ENCODE data around the gene CDH11.

CDH11 gene

DNA sequence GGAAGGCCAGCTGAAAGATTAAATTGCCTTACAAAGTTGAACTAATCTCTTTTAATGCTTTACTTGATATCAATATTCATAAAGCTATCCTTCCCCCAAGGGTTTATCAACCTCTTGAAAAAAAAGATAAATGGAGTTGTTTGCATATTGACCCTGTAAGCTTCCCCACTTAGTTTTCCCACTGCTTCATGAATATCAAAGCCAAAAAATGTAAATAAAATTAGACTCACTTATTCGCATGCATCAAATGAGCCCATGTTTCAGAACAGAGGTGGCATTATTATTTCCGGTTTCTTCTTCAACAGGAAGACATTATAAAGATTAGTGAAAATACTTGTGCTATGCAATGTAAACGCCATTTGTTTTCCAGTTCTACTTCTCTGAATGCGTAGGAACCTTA is 150.7 kb downstream of the CDH11 start:
- no peaks in the 10 kb centered on the region for H3K79me2 ChIP-seq (ENCODE audit: low read length)
- no peaks in the 10 kb centered on the region for H4K20me1 ChIP-seq (ENCODE audit: insufficient read depth, low read length)
- H3K9me3 ChIP-seq (replicated peaks; ENCODE audit: insufficient read depth, low read length), result no peaks in the 10 kb centered on the region
- H3K4me3 ChIP-seq (ENCODE audit: low read length), result no peak overlapping the region
- no peak overlapping the region for H3K9ac ChIP-seq (ENCODE audit: low read length)
- no peaks in the 10 kb centered on the region for H3K36me3 ChIP-seq (replicated peaks; ENCODE audit: insufficient read depth, low read length)
- no peak overlapping the region for H3K27ac ChIP-seq (ENCODE audit: low read length)
- TF ChIP-seq EZH2phosphoT487 (IDR thresholded peaks at IDR 0.05; ENCODE audit: low read length), result no peak
- TF ChIP-seq EZH2 (optimal IDR thresholded peaks at IDR 0.05; ENCODE audit: low read depth, low read length), result no peak
- TF ChIP-seq CTCF (IDR thresholded peaks at IDR 0.05; ENCODE audit: low read length), result no peak
- no peaks in the 10 kb centered on the region for H3K4me1 ChIP-seq (ENCODE audit: low read length)
- no peak for DNase-seq
- H2AFZ ChIP-seq (ENCODE audit: low read length), result no peak overlapping the region
- H3K4me2 ChIP-seq (ENCODE audit: low read depth, low read length), result no peak overlapping the region
- no peaks in the 10 kb centered on the region for H3K9me2 ChIP-seq (replicated peaks; ENCODE audit: insufficient read depth, low read length)
- H3K27me3 ChIP-seq (replicated peaks; ENCODE audit: insufficient read depth, low read length), result no peaks in the 10 kb centered on the region
- H3F3A ChIP-seq (ENCODE audit: insufficient read depth, low read length), result no peaks in the 10 kb centered on the region

DNA sequence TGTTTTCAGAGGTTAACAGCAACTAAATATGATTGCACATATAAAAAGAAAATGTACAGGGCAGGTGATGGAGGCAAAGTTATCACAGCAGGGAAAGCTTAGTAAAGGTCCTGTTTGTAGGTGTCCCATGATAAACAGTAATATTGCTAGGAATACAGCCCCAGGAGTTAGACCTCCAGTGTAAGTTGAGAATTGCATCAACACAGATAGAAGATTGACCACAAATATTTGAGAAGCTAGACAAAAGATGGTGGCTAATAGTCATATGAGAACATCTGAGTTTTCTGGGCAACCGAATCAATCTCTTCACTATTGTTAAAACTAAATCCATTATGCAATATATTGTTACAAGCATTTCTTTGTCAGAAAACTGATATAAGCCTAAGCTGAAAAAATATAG is 152.6 kb downstream of the CDH11 start:
- no peaks in the 10 kb centered on the region for H4K20me1 ChIP-seq (ENCODE audit: insufficient read depth, low read length)
- H3K4me2 ChIP-seq (ENCODE audit: low read depth, low read length), result no peak overlapping the region
- no peak overlapping the region for H3K27ac ChIP-seq (ENCODE audit: low read length)
- H3K4me3 ChIP-seq (ENCODE audit: low read length), result no peak overlapping the region
- H3F3A ChIP-seq (ENCODE audit: insufficient read depth, low read length), result no peaks in the 10 kb centered on the region
- TF ChIP-seq EZH2phosphoT487 (IDR thresholded peaks at IDR 0.05; ENCODE audit: low read length), result no peak
- TF ChIP-seq EZH2 (optimal IDR thresholded peaks at IDR 0.05; ENCODE audit: low read depth, low read length), result no peak
- TF ChIP-seq CTCF (IDR thresholded peaks at IDR 0.05; ENCODE audit: low read length), result no peak
- H3K9ac ChIP-seq (ENCODE audit: low read length), result no peak overlapping the region
- no peaks in the 10 kb centered on the region for H3K9me3 ChIP-seq (replicated peaks; ENCODE audit: insufficient read depth, low read length)
- no peak overlapping the region for H2AFZ ChIP-seq (ENCODE audit: low read length)
- H3K4me1 ChIP-seq (ENCODE audit: low read length), result no peaks in the 10 kb centered on the region
- DNase-seq, result no peak
- H3K36me3 ChIP-seq (replicated peaks; ENCODE audit: insufficient read depth, low read length), result no peaks in the 10 kb centered on the region
- no peaks in the 10 kb centered on the region for H3K9me2 ChIP-seq (replicated peaks; ENCODE audit: insufficient read depth, low read length)
- H3K79me2 ChIP-seq (ENCODE audit: low read length), result no peaks in the 10 kb centered on the region
- H3K27me3 ChIP-seq (replicated peaks; ENCODE audit: insufficient read depth, low read length), result no peaks in the 10 kb centered on the region

DNA sequence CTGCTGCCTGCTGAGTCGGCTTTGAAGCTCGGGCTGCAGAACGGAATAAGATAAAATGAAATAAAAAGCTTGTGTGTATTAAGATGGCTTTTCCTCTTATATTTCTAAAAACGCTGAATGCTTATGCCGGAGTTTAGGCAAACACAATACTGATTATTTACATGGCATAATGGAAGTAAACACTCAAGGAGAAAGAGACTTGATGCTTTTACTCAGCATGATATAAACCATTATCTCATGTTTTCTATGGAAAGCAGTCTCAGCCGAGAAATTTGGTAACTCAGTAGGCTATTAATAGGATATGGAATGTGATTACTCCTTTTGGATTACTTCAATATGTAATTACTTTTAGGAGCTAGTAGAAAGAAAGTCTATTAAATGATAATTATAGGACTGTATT is 153.3 kb downstream of the CDH11 start:
- H3F3A ChIP-seq (ENCODE audit: insufficient read depth, low read length), result no peaks in the 10 kb centered on the region
- H3K9me3 ChIP-seq (replicated peaks; ENCODE audit: insufficient read depth, low read length), result no peaks in the 10 kb centered on the region
- no peaks in the 10 kb centered on the region for H3K36me3 ChIP-seq (replicated peaks; ENCODE audit: insufficient read depth, low read length)
- no peaks in the 10 kb centered on the region for H3K4me1 ChIP-seq (ENCODE audit: low read length)
- no peak overlapping the region for H3K27ac ChIP-seq (ENCODE audit: low read length)
- H3K9me2 ChIP-seq (replicated peaks; ENCODE audit: insufficient read depth, low read length), result no peaks in the 10 kb centered on the region
- no peaks in the 10 kb centered on the region for H3K27me3 ChIP-seq (replicated peaks; ENCODE audit: insufficient read depth, low read length)
- no peak overlapping the region for H3K9ac ChIP-seq (ENCODE audit: low read length)
- DNase-seq, result no peak
- no peaks in the 10 kb centered on the region for H3K79me2 ChIP-seq (ENCODE audit: low read length)
- no peak overlapping the region for H2AFZ ChIP-seq (ENCODE audit: low read length)
- H3K4me3 ChIP-seq (ENCODE audit: low read length), result no peak overlapping the region
- no peaks in the 10 kb centered on the region for H4K20me1 ChIP-seq (ENCODE audit: insufficient read depth, low read length)
- no peak for TF ChIP-seq EZH2phosphoT487 (IDR thresholded peaks at IDR 0.05; ENCODE audit: low read length)
- no peak for TF ChIP-seq EZH2 (optimal IDR thresholded peaks at IDR 0.05; ENCODE audit: low read depth, low read length)
- TF ChIP-seq CTCF (IDR thresholded peaks at IDR 0.05; ENCODE audit: low read length), result no peak
- no peak overlapping the region for H3K4me2 ChIP-seq (ENCODE audit: low read depth, low read length)
